WI38 (cell line): ENCODE results near the gene SPRYD4.
A peak's percentile ranks its signal among the peaks of the same experiment; 100 is the strongest.

Source experiments
- H3K4me3 ChIP-seq: 2 replicates; pipeline ENCODE4 v1.5.1; 2011; ENCODE audit warnings: low read depth, mild to moderate bottlenecking, control low read depth, low read length
- CTCF ChIP-seq: IDR thresholded peaks from 2 replicates; pipeline ENCODE4 v1.5.1; 2012; ENCODE audit warnings: low read depth, mild to moderate bottlenecking, control low read depth, low read length

The SPRYD4 gene

GRCh38 chr12:56517854-56518253 lies 49.5 kb downstream of the SPRYD4 start:
- H3K4me3 ChIP-seq: no peak overlapping the region
- no peak for TF ChIP-seq CTCF

- no peak for TF ChIP-seq CTCF
- H3K4me3 ChIP-seq: no peak overlapping the region
Measured at GRCh38 chr12:56518570-56518969, 50.2 kb downstream of the SPRYD4 start.

- H3K4me3 ChIP-seq: no peak overlapping the region
- TF ChIP-seq CTCF: no peak
Measured at GRCh38 chr12:56520048-56520447, 51.7 kb downstream of the SPRYD4 start.

- H3K4me3 ChIP-seq: no peak overlapping the region
- no peak for TF ChIP-seq CTCF
Measured at GRCh38 chr12:56520506-56520905, 52.1 kb downstream of the SPRYD4 start.

- peak overlapping the region; percentile 80 for H3K4me3 ChIP-seq
- no peak for TF ChIP-seq CTCF
Measured at GRCh38 chr12:56521209-56521589, 52.8 kb downstream of the SPRYD4 start.

GRCh38 chr12:56521590-56522371 lies 53.4 kb downstream of the SPRYD4 start, which contains the start of gene RBMS2:
Gene RBMS2, plus strand, starts transcription at chr12:56521820. Its CDS starts 204 bp downstream, at chr12:56522024.
- H3K4me3 ChIP-seq: peak within 1 kb of the TSS; percentile 80
- no peak for TF ChIP-seq CTCF

- H3K4me3 ChIP-seq: peak overlapping the region; percentile 80
- TF ChIP-seq CTCF: no peak
Measured at GRCh38 chr12:56522411-56523193, 54.2 kb downstream of the SPRYD4 start.
